ENCODE measurements around the gene UQCRQ. TPM values are rescaled to one million over a fixed set of nuclear protein-coding genes. Genes with fewer than 3 reads are reported as not detected.

UQCRQ gene
- total and polyA plus RNA-seq, 2 of the 13 experiments (the other 11 are each of a cell fraction or from before 2014, with no cell fraction given): 257 to 575 TPM

GRCh38 chr5:132829742-132830435 lies 36.6 kb upstream of the UQCRQ start (continued):
- TF ChIP-seq, protein P1, sequence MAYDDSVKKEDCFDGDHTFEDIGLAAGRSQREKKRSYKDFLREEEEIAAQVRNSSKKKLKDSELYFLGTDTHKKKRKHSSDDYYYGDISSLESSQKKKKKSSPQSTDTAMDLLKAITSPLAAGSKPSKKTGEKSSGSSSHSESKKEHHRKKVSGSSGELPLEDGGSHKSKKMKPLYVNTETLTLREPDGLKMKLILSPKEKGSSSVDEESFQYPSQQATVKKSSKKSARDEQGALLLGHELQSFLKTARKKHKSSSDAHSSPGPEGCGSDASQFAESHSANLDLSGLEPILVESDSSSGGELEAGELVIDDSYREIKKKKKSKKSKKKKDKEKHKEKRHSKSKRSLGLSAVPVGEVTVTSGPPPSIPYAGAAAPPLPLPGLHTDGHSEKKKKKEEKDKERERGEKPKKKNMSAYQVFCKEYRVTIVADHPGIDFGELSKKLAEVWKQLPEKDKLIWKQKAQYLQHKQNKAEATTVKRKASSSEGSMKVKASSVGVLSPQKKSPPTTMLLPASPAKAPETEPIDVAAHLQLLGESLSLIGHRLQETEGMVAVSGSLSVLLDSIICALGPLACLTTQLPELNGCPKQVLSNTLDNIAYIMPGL (CRISPR knock-in tag; IDR thresholded peaks at IDR 0.05; ENCODE audit: borderline replicate concordance in 1 of 2, low read depth in 1 of 2): peak; percentile 94 to 98
- TF ChIP-seq ZC3H4 (CRISPR knock-in tag; IDR thresholded peaks at IDR 0.05; ENCODE audit: borderline replicate concordance) (no peak), SALL2 (CRISPR knock-in tag; IDR thresholded peaks at IDR 0.05) (no peak; the same call in none of the 2 replicates), PAF1 (CRISPR knock-in tag; IDR thresholded peaks at IDR 0.05) (no peak), ZNF501 (CRISPR knock-in tag; IDR thresholded peaks at IDR 0.05) (0 out of 2 replicates have a peak, but pooled peaks have one; percentile 25), YEATS2 (CRISPR knock-in tag; IDR thresholded peaks at IDR 0.05; ENCODE audit: borderline replicate concordance) (no peak), SMARCC2 (IDR thresholded peaks at IDR 0.05) (no peak), ZZZ3 (CRISPR knock-in tag; IDR thresholded peaks at IDR 0.05; ENCODE audit: borderline replicate concordance) (peak; percentile 60; the same call in 1 of the 2 replicates), TFDP2 (CRISPR knock-in tag; IDR thresholded peaks at IDR 0.05) (no peak), ZBTB1 (CRISPR knock-in tag; IDR thresholded peaks at IDR 0.05; ENCODE audit: borderline replicate concordance) (no peak), FOXO1 (CRISPR knock-in tag; IDR thresholded peaks at IDR 0.05) (peak; percentile 23; the same call in 1 of the 2 replicates), ZNF234 (CRISPR knock-in tag; conservative IDR thresholded peaks at IDR 0.05) (no peak), MEIS1 (CRISPR knock-in tag; IDR thresholded peaks at IDR 0.05; ENCODE audit: borderline replicate concordance) (no peak), HMG20A (CRISPR knock-in tag; IDR thresholded peaks at IDR 0.05; ENCODE audit: borderline replicate concordance) (no peak), PHF20 (CRISPR knock-in tag; IDR thresholded peaks at IDR 0.05) (no peak; the same call in 1 of the 2 replicates), RAD51 (IDR thresholded peaks at IDR 0.05; ENCODE audit: borderline replicate concordance) (no peak), ATF7 (IDR thresholded peaks at IDR 0.05) (no peak), ATF7 (CRISPR knock-in tag; IDR thresholded peaks at IDR 0.05) (no peak), ZNF367 (CRISPR knock-in tag; IDR thresholded peaks at IDR 0.05; ENCODE audit: borderline replicate concordance) (no peak; the same call in 1 of the 2 replicates), ZNF441 (CRISPR knock-in tag; IDR thresholded peaks at IDR 0.05; ENCODE audit: borderline replicate concordance) (peak; percentile 41; the same call in 1 of the 2 replicates)
- TF ChIP-seq, protein P2, sequence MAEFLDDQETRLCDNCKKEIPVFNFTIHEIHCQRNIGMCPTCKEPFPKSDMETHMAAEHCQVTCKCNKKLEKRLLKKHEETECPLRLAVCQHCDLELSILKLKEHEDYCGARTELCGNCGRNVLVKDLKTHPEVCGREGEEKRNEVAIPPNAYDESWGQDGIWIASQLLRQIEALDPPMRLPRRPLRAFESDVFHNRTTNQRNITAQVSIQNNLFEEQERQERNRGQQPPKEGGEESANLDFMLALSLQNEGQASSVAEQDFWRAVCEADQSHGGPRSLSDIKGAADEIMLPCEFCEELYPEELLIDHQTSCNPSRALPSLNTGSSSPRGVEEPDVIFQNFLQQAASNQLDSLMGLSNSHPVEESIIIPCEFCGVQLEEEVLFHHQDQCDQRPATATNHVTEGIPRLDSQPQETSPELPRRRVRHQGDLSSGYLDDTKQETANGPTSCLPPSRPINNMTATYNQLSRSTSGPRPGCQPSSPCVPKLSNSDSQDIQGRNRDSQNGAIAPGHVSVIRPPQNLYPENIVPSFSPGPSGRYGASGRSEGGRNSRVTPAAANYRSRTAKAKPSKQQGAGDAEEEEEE (CRISPR knock-in tag; IDR thresholded peaks at IDR 0.05; ENCODE audit: borderline replicate concordance): no peak
- TF ChIP-seq, protein P3, sequence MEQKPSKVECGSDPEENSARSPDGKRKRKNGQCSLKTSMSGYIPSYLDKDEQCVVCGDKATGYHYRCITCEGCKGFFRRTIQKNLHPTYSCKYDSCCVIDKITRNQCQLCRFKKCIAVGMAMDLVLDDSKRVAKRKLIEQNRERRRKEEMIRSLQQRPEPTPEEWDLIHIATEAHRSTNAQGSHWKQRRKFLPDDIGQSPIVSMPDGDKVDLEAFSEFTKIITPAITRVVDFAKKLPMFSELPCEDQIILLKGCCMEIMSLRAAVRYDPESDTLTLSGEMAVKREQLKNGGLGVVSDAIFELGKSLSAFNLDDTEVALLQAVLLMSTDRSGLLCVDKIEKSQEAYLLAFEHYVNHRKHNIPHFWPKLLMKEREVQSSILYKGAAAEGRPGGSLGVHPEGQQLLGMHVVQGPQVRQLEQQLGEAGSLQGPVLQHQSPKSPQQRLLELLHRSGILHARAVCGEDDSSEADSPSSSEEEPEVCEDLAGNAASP (CRISPR knock-in tag; IDR thresholded peaks at IDR 0.05; ENCODE audit: borderline replicate concordance): 0 out of 2 replicates have a peak, but pooled peaks have one; percentile 19
